PFSK-1 (cell line): ENCODE measurements around the gene ARSK.

Source experiments
- FOXP2 ChIP-seq: optimal IDR thresholded peaks from 2 replicates; pipeline ENCODE3; 2011; ENCODE audit warnings: borderline replicate concordance, control low read depth, inconsistent platforms; ENCODE audit not compliant: insufficient read depth; ENCODE audit errors: extremely low read length, extremely low read depth
- POLR2AphosphoS5 ChIP-seq: IDR thresholded peaks from 2 replicates; pipeline ENCODE4 v1.6.1; 2012; ENCODE audit warnings: low read depth, mild to moderate bottlenecking, control low read depth, low read length, moderate library complexity
- SIN3A ChIP-seq: IDR thresholded peaks from 2 replicates; pipeline ENCODE4 v1.6.1; 2012; ENCODE audit warnings: mild to moderate bottlenecking, low read length, moderate library complexity, borderline replicate concordance; ENCODE audit not compliant: insufficient read depth
- TAF1 ChIP-seq: IDR thresholded peaks from 2 replicates; pipeline ENCODE4 v1.6.1; 2012; ENCODE audit warnings: low read length, control low read depth, borderline replicate concordance; ENCODE audit not compliant: insufficient read depth
- TF ChIP-seq, protein P1 (sequence below), 2 experiments: IDR thresholded peaks; 2 replicates each; pipeline versions ENCODE4 v1.6.1 to v1.8.0; 2011 to 2012; ENCODE audit warnings: low read depth in 2 of 2, low read length in 2 of 2, control low read depth in 1 of 2, inconsistent platforms in 1 of 2, mild to moderate bottlenecking in 1 of 2, moderate library complexity in 1 of 2; ENCODE audit not compliant: insufficient read depth in 1 of 2

Gene ARSK

DNA sequence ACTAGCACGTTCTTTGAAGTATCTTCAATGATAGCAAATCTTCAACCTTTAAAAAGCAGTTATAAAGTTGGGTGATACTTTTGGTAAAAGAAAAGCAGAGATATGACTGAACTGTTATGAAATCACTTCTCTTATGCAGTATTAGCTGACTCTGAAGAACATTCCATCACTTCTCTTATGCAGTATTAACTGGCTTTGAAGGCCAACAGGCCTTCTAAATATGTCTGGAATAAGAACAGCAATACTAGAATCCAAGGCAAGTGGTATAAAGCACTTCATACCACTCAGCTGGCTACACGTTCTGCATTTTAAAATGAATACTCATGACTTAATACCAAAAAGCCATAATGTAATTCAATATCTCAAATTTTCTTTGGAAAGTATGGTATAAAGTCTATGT lies 17.4 kb upstream of the ARSK start:
- TF ChIP-seq TAF1 (no peak), FOXP2 (no peak), POLR2AphosphoS5 (no peak), SIN3A (no peak)
- TF ChIP-seq, protein P1, sequence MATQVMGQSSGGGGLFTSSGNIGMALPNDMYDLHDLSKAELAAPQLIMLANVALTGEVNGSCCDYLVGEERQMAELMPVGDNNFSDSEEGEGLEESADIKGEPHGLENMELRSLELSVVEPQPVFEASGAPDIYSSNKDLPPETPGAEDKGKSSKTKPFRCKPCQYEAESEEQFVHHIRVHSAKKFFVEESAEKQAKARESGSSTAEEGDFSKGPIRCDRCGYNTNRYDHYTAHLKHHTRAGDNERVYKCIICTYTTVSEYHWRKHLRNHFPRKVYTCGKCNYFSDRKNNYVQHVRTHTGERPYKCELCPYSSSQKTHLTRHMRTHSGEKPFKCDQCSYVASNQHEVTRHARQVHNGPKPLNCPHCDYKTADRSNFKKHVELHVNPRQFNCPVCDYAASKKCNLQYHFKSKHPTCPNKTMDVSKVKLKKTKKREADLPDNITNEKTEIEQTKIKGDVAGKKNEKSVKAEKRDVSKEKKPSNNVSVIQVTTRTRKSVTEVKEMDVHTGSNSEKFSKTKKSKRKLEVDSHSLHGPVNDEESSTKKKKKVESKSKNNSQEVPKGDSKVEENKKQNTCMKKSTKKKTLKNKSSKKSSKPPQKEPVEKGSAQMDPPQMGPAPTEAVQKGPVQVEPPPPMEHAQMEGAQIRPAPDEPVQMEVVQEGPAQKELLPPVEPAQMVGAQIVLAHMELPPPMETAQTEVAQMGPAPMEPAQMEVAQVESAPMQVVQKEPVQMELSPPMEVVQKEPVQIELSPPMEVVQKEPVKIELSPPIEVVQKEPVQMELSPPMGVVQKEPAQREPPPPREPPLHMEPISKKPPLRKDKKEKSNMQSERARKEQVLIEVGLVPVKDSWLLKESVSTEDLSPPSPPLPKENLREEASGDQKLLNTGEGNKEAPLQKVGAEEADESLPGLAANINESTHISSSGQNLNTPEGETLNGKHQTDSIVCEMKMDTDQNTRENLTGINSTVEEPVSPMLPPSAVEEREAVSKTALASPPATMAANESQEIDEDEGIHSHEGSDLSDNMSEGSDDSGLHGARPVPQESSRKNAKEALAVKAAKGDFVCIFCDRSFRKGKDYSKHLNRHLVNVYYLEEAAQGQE (IDR thresholded peaks at IDR 0.05; ENCODE audit: insufficient read depth in 1 of 2, low read depth in 2 of 2, low read length in 2 of 2) = no peak

- TF ChIP-seq TAF1 (no peak), SIN3A (no peak), FOXP2 (no peak), POLR2AphosphoS5 (no peak)
- TF ChIP-seq, protein P1 (IDR thresholded peaks at IDR 0.05; ENCODE audit: insufficient read depth in 1 of 2, low read depth in 2 of 2, low read length in 2 of 2) = no peak
Measured at GRCh38 chr5:95543017-95543705, 11.7 kb upstream of the ARSK start.

DNA sequence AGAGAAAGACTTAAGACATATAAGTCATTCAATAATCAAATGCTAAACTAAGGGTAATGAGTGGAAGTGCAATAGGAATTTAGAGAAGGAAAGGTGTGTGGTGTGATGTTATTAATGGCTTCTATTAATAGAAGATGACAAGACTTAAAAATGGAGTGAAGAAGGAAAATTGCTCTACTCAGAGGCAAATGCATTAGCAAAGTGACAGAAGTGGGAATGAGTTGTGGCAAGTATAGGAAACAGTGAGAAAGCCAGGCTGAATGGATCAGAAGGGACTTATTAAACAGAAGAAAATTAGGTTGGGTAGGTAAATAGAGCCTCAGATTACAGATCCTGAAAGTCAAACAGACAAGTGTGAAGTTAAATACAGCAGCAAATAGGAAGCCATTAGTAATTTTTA lies 5.9 kb upstream of the ARSK start:
- TF ChIP-seq, protein P1 (IDR thresholded peaks at IDR 0.05; ENCODE audit: insufficient read depth in 1 of 2, low read depth in 2 of 2, low read length in 2 of 2) = no peak
- TF ChIP-seq FOXP2 = no peak
- TF ChIP-seq TAF1 = no peak
- TF ChIP-seq SIN3A = no peak
- TF ChIP-seq POLR2AphosphoS5 = no peak

- TF ChIP-seq, protein P1 (IDR thresholded peaks at IDR 0.05; ENCODE audit: insufficient read depth in 1 of 2, low read depth in 2 of 2, low read length in 2 of 2) = no peak
- TF ChIP-seq TAF1 = no peak
- no peak for TF ChIP-seq POLR2AphosphoS5
- TF ChIP-seq SIN3A = no peak
- TF ChIP-seq FOXP2 = no peak
Measured at GRCh38 chr5:95554331-95554646, 612 bp upstream of the ARSK start.

GRCh38 chr5:95555553-95555952 lies 652 bp downstream of the ARSK start:
- TF ChIP-seq, protein P1 (IDR thresholded peaks at IDR 0.05; ENCODE audit: insufficient read depth in 1 of 2, low read depth in 2 of 2, low read length in 2 of 2) = no peak
- TF ChIP-seq TAF1 (no peak), POLR2AphosphoS5 (no peak), FOXP2 (no peak), SIN3A (no peak)
